ENCODE measurements around the gene MYADM. TPM values are rescaled to one million over a fixed set of nuclear protein-coding genes. Genes with fewer than 3 reads are reported as not detected.

MYADM gene
- total RNA-seq, 1 experiment from 2014 or later, result 78.6 TPM

DNA sequence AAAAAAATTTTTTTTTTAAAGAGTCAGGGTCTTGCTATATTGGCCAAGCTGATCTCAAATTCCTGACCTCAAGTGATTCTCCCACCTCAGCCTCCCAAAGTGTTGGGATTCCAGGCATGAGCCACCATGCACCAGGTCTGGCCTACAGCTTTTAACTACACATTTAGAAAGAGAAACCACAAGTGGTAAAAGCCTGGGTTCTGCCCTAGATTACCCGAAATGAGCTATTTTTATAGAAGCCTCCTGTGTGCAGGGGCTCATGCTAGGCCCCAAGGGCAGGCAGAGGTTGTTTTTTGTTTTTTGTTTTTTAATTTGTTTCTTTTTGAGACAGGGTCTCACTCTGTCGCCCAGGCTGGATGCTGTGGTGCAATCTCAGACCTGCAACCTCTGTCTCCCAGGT lies 14.0 kb upstream of the MYADM start:
- H3K36me3 Mint-ChIP-seq, result no peaks in the 10 kb centered on the region
- no peak overlapping the region for H3K27ac Mint-ChIP-seq
- H3K4me3 Mint-ChIP-seq, result no peak overlapping the region
- CTCF ChIA-PET, result interaction anchor here (0.5 to 1.5 kb wide), 19 partner anchors 7 to 303 kb away, joined by 3 to 9 read pairs (median 4); partner anchors contain the start of genes MYADM and PRKCG
- H3K4me1 Mint-ChIP-seq, result peaks cover 16% of the 10 kb centered on the region
- ATAC-seq, result no peak
- no peak for TF ChIP-seq MYBL2 (CRISPR knock-in tag; IDR thresholded peaks at IDR 0.05)
- no peak for TF ChIP-seq ZNF263 (CRISPR knock-in tag; IDR thresholded peaks at IDR 0.05; ENCODE audit: low read depth)
- no peak for TF ChIP-seq ESRRA (CRISPR knock-in tag; IDR thresholded peaks at IDR 0.05; ENCODE audit: borderline replicate concordance)
- no peak for TF ChIP-seq NFATC4 (CRISPR knock-in tag; IDR thresholded peaks at IDR 0.05)
- no peak for TF ChIP-seq ATF6 (CRISPR knock-in tag; IDR thresholded peaks at IDR 0.05)
- no peak for TF ChIP-seq CDX4 (CRISPR knock-in tag; IDR thresholded peaks at IDR 0.05; ENCODE audit: borderline replicate concordance)
- no peak for TF ChIP-seq MXD4 (CRISPR knock-in tag; IDR thresholded peaks at IDR 0.05; ENCODE audit: borderline replicate concordance)
- TF ChIP-seq RELA (CRISPR knock-in tag; IDR thresholded peaks at IDR 0.05; ENCODE audit: borderline replicate concordance), result no peak
- TF ChIP-seq TP53 (CRISPR knock-in tag; IDR thresholded peaks at IDR 0.05), result no peak
- TF ChIP-seq E2F4 (CRISPR knock-in tag; IDR thresholded peaks at IDR 0.05; ENCODE audit: borderline replicate concordance, low read depth), result no peak
- TF ChIP-seq NFYB (CRISPR knock-in tag; conservative IDR thresholded peaks at IDR 0.05; ENCODE audit: low read depth), result no peak
- TF ChIP-seq, protein P1, sequence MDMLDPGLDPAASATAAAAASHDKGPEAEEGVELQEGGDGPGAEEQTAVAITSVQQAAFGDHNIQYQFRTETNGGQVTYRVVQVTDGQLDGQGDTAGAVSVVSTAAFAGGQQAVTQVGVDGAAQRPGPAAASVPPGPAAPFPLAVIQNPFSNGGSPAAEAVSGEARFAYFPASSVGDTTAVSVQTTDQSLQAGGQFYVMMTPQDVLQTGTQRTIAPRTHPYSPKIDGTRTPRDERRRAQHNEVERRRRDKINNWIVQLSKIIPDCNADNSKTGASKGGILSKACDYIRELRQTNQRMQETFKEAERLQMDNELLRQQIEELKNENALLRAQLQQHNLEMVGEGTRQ (CRISPR knock-in tag; IDR thresholded peaks at IDR 0.05), result no peak
- TF ChIP-seq, protein P2, sequence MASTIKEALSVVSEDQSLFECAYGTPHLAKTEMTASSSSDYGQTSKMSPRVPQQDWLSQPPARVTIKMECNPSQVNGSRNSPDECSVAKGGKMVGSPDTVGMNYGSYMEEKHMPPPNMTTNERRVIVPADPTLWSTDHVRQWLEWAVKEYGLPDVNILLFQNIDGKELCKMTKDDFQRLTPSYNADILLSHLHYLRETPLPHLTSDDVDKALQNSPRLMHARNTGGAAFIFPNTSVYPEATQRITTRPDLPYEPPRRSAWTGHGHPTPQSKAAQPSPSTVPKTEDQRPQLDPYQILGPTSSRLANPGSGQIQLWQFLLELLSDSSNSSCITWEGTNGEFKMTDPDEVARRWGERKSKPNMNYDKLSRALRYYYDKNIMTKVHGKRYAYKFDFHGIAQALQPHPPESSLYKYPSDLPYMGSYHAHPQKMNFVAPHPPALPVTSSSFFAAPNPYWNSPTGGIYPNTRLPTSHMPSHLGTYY (CRISPR knock-in tag; IDR thresholded peaks at IDR 0.05), result no peak
- no peak for TF ChIP-seq CREB1 (CRISPR knock-in tag; IDR thresholded peaks at IDR 0.05)
- TF ChIP-seq FOXK1 (CRISPR knock-in tag; IDR thresholded peaks at IDR 0.05), result no peak
- TF ChIP-seq MAX (CRISPR knock-in tag; IDR thresholded peaks at IDR 0.05), result no peak
- TF ChIP-seq TEAD4 (CRISPR knock-in tag; IDR thresholded peaks at IDR 0.05), result no peak
- no peak for DNase-seq (ENCODE audit: low spot score)
- no peaks in the 10 kb centered on the region for H3K9me3 Mint-ChIP-seq
- peaks cover 8% of the 10 kb centered on the region; the same call in 1 of the 2 replicates for H3K27me3 Mint-ChIP-seq (ENCODE audit: low read depth)
- POLR2A ChIA-PET, result interaction anchor here (1.2 kb wide), 1 partner anchor 14 kb away, joined by 4 read pairs; the partner anchor contains the start of gene MYADM

- peak overlapping the region; percentile 60 for H3K27ac Mint-ChIP-seq
- ATAC-seq (no peak), DNase-seq (ENCODE audit: low spot score) (no peak)
- TF ChIP-seq HMGA2 (CRISPR knock-in tag; IDR thresholded peaks at IDR 0.05) (no peak), NR2C2 (CRISPR knock-in tag; IDR thresholded peaks at IDR 0.05) (no peak), MAX (CRISPR knock-in tag; IDR thresholded peaks at IDR 0.05) (no peak), CBFB (CRISPR knock-in tag; IDR thresholded peaks at IDR 0.05; ENCODE audit: low read depth) (no peak), SMAD3 (CRISPR knock-in tag; IDR thresholded peaks at IDR 0.05; ENCODE audit: borderline replicate concordance) (no peak)
- TF ChIP-seq, protein P3, sequence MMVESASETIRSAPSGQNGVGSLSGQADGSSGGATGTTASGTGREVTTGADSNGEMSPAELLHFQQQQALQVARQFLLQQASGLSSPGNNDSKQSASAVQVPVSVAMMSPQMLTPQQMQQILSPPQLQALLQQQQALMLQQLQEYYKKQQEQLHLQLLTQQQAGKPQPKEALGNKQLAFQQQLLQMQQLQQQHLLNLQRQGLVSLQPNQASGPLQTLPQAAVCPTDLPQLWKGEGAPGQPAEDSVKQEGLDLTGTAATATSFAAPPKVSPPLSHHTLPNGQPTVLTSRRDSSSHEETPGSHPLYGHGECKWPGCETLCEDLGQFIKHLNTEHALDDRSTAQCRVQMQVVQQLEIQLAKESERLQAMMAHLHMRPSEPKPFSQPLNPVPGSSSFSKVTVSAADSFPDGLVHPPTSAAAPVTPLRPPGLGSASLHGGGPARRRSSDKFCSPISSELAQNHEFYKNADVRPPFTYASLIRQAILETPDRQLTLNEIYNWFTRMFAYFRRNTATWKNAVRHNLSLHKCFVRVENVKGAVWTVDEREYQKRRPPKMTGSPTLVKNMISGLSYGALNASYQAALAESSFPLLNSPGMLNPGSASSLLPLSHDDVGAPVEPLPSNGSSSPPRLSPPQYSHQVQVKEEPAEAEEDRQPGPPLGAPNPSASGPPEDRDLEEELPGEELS (CRISPR knock-in tag; IDR thresholded peaks at IDR 0.05), result no peak
- TF ChIP-seq, protein P4, sequence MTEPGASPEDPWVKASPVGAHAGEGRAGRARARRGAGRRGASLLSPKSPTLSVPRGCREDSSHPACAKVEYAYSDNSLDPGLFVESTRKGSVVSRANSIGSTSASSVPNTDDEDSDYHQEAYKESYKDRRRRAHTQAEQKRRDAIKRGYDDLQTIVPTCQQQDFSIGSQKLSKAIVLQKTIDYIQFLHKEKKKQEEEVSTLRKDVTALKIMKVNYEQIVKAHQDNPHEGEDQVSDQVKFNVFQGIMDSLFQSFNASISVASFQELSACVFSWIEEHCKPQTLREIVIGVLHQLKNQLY (CRISPR knock-in tag; IDR thresholded peaks at IDR 0.05), result no peak
- no peaks in the 10 kb centered on the region for H3K9me3 Mint-ChIP-seq
- H3K4me3 Mint-ChIP-seq, result no peak overlapping the region
- CTCF ChIA-PET, result interaction anchor here (4.8 kb wide), 1 partner anchor 165 kb away, joined by 31 read pairs; no protein-coding TSS in a partner anchor
- H3K4me1 Mint-ChIP-seq, result peaks cover 15% of the 10 kb centered on the region
- POLR2A ChIA-PET, result no interaction called here
- H3K36me3 Mint-ChIP-seq, result no peaks in the 10 kb centered on the region
- H3K27me3 Mint-ChIP-seq (ENCODE audit: low read depth), result peaks cover 5% of the 10 kb centered on the region
Observed at GRCh38 chr19:53864308-53864836, 3.3 kb upstream of the MYADM start.

Data from WTC11 (cell line).